ENCODE measurements around the gene THSD4. TPM values are rescaled to one million over a fixed set of nuclear protein-coding genes. Genes with fewer than 3 reads are reported as not detected.

THSD4 gene
- total RNA-seq, 1 experiment from 2014 or later = 29.3 TPM

DNA sequence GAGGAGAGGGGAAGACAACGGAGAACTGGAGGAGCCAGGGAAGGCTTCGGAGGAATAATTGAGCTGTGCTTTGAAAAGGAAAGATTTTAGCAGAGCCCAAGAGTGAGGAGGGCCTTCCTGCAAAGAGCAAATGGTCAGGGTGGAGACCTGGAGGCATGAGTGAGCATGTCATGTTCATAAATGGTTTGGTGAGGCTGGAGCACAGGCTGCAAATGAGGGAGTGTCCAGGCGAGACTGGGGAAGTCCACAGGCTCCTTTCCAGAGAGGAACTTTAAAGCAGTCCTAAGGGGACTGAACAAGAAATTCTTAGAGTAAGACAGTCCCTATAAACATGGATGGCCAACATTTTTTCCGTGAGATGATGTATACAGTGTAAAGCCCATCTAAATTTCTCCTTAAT is 108.8 kb downstream of the THSD4 start:
- TF ChIP-seq, protein P1, sequence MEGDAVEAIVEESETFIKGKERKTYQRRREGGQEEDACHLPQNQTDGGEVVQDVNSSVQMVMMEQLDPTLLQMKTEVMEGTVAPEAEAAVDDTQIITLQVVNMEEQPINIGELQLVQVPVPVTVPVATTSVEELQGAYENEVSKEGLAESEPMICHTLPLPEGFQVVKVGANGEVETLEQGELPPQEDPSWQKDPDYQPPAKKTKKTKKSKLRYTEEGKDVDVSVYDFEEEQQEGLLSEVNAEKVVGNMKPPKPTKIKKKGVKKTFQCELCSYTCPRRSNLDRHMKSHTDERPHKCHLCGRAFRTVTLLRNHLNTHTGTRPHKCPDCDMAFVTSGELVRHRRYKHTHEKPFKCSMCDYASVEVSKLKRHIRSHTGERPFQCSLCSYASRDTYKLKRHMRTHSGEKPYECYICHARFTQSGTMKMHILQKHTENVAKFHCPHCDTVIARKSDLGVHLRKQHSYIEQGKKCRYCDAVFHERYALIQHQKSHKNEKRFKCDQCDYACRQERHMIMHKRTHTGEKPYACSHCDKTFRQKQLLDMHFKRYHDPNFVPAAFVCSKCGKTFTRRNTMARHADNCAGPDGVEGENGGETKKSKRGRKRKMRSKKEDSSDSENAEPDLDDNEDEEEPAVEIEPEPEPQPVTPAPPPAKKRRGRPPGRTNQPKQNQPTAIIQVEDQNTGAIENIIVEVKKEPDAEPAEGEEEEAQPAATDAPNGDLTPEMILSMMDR (conservative IDR thresholded peaks at IDR 0.05) = no peak
- no peak for TF ChIP-seq EZH2 (IDR thresholded peaks at IDR 0.05; ENCODE audit: low read depth)
- no peaks in the 10 kb centered on the region for H4K20me1 ChIP-seq (ENCODE audit: insufficient read depth)
- POLR2A ChIA-PET (ENCODE audit: unreplicated experiment) = no interaction called here
- no peaks in the 10 kb centered on the region for H3K36me3 ChIP-seq (ENCODE audit: low read depth)
- H3K27ac ChIP-seq = no peak overlapping the region
- no peaks in the 10 kb centered on the region for H3K4me1 ChIP-seq (replicated peaks; ENCODE audit: insufficient read depth)
- intact Hi-C loops (cut with micrococcal nuclease; ENCODE audit: unreplicated experiment) = no loop called here
- no TSS peak for BruUV-seq (replicated peaks)
- CTCF ChIA-PET = no interaction called here
- no peak overlapping the region for H3K4me2 ChIP-seq
- H3K79me2 ChIP-seq (ENCODE audit: low read depth) = no peaks in the 10 kb centered on the region
- no peak for DNase-seq
- H3K4me3 ChIP-seq = no peak overlapping the region
- H3K9me2 ChIP-seq (ENCODE audit: insufficient read depth) = no peaks in the 10 kb centered on the region
- H3K9me3 ChIP-seq (ENCODE audit: insufficient read depth, low read depth) = no peaks in the 10 kb centered on the region
- H3K27me3 ChIP-seq (ENCODE audit: insufficient read depth, low read depth) = no peaks in the 10 kb centered on the region
- H2AFZ ChIP-seq = no peak overlapping the region
- H3F3A ChIP-seq (ENCODE audit: insufficient read depth, low read depth) = no peaks in the 10 kb centered on the region

DNA sequence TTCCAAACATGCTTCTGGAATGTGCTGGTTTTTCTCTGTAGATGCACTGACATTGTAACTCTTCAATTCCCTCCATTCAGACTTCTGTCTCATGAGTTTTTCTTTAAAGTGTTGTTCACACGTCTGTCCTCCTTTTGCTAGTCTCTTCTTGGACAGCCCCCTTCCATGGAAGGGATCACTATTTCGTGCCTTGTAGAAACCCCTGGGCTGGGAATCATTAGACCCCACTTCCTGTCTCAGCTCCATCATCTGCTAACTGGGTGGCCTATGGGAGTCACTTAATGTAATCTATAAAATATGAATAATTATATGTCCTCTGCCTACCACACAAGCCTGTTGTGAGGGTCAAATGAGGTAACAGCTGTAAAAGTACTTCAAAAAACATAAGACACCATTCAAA is 110.6 kb downstream of the THSD4 start:
- H3K27ac ChIP-seq = no peak overlapping the region
- POLR2A ChIA-PET (ENCODE audit: unreplicated experiment) = no interaction called here

DNA sequence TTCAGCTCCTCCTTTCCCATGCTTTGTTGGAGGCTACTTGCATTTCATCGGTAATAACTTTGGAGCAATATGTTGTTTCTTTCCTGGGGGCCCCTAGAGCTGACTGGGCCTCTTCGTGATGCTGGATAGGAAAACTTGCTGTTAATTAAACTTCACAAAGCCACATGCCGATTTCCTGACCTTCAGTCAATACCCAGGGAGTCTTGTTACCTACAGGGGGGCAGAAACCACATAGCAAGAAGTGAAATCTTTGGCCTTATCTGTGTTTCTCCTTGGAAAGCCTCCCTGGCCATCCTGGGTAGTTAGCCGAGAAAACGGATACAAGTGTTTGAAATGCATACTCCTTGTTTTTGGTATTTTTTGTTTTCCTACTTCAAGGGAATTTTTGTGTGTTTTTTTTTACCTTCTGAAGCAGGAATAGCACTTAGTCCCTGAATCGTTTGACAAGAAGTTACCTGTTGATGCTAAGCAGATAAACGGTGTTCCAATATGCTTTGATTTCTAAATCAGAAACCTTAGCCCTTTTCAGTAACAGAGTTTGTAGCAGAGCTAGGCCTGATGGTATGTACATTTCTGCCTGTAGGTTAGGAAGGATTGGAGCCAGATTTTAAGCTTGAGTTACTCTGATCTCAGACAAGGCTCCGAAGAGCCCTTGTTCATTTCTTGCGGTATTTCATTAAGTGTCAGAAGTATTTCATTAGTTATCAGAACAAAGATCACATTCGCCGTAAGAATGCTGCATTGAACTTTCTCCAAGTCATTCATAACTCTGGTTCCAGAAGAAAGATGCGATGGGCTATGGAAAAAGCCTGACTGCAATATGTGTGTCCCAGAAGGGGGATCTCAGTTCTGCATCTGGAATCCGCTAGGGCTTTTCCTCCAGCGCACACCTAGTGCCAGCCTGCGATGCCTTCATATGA is 111.5 kb downstream of the THSD4 start:
- ChIA-PET POLR2A (ENCODE audit: unreplicated experiment) (no interaction called here), CTCF (no interaction called here)
- BruUV-seq (replicated peaks) = no TSS peak
- no peaks in the 10 kb centered on the region for H4K20me1 ChIP-seq (ENCODE audit: insufficient read depth)
- no peak overlapping the region for H3K4me2 ChIP-seq
- no peaks in the 10 kb centered on the region for H3K36me3 ChIP-seq (ENCODE audit: low read depth)
- no peaks in the 10 kb centered on the region for H3F3A ChIP-seq (ENCODE audit: insufficient read depth, low read depth)
- no peak for TF ChIP-seq EZH2 (IDR thresholded peaks at IDR 0.05; ENCODE audit: low read depth)
- TF ChIP-seq, protein P1 (conservative IDR thresholded peaks at IDR 0.05) = no peak
- H2AFZ ChIP-seq = no peak overlapping the region
- no peak for DNase-seq
- intact Hi-C loops (cut with micrococcal nuclease; ENCODE audit: unreplicated experiment) = no loop called here
- no peaks in the 10 kb centered on the region for H3K9me3 ChIP-seq (ENCODE audit: insufficient read depth, low read depth)
- H3K27ac ChIP-seq = no peak overlapping the region
- no peaks in the 10 kb centered on the region for H3K9me2 ChIP-seq (ENCODE audit: insufficient read depth)
- no peaks in the 10 kb centered on the region for H3K79me2 ChIP-seq (ENCODE audit: low read depth)
- H3K4me1 ChIP-seq (replicated peaks; ENCODE audit: insufficient read depth) = no peaks in the 10 kb centered on the region
- H3K27me3 ChIP-seq (ENCODE audit: insufficient read depth, low read depth) = no peaks in the 10 kb centered on the region
- no peak overlapping the region for H3K4me3 ChIP-seq

More for the DNA sequence above, 110.6 kb downstream of the THSD4 start:
- Histone ChIP-seq H3K36me3 (ENCODE audit: low read depth) (no peaks in the 10 kb centered on the region), H3K4me3 (no peak overlapping the region), H3K27me3 (ENCODE audit: insufficient read depth, low read depth) (no peaks in the 10 kb centered on the region), H2AFZ (no peak overlapping the region), H3K4me2 (no peak overlapping the region), H3K9me2 (ENCODE audit: insufficient read depth) (no peaks in the 10 kb centered on the region), H3F3A (ENCODE audit: insufficient read depth, low read depth) (no peaks in the 10 kb centered on the region), H3K4me1 (replicated peaks; ENCODE audit: insufficient read depth) (no peaks in the 10 kb centered on the region), H4K20me1 (ENCODE audit: insufficient read depth) (no peaks in the 10 kb centered on the region), H3K79me2 (ENCODE audit: low read depth) (no peaks in the 10 kb centered on the region), H3K9me3 (ENCODE audit: insufficient read depth, low read depth) (no peaks in the 10 kb centered on the region)
- CTCF ChIA-PET = no interaction called here
- intact Hi-C loops (cut with micrococcal nuclease; ENCODE audit: unreplicated experiment) = no loop called here
- TF ChIP-seq, protein P1 (conservative IDR thresholded peaks at IDR 0.05) = no peak
- no peak for TF ChIP-seq EZH2 (IDR thresholded peaks at IDR 0.05; ENCODE audit: low read depth)
- no peak for DNase-seq
- no TSS peak for BruUV-seq (replicated peaks)
